B cell (primary cell): ENCODE results near the gene VAV3. TPM values are rescaled to one million over a fixed set of nuclear protein-coding genes. Genes with fewer than 3 reads are reported as not detected.

Experiments used
- ATAC-seq: fragments of 200-7000 bp; cut with Tn5 transposase; one replicate; pipeline ENCODE4 v1.10.0; 2021; ENCODE audit warnings: low read depth, mild to moderate bottlenecking, moderate number of reproducible peaks, moderate library complexity
- CTCF ChIA-PET: fragments of 350-600 bp; sonication (Branson Sonifier 250); formaldehyde crosslinking; loops from one replicate; lab custom pipeline; 2021; ENCODE audit warnings: antibody characterized with exemption, inconsistent platforms; lab: Charles Lee
- POLR2A ChIA-PET: fragments of 350-600 bp; sonication (Branson Sonifier 250); formaldehyde crosslinking; loops from one replicate; lab custom pipeline; 2021; ENCODE audit warnings: antibody characterized with exemption; lab: Charles Lee
- DNase-seq: peaks from one replicate; pipeline ENCODE4 v3.0.0; 2013
- H2AFZ ChIP-seq: 2 replicates; pipeline ENCODE4 v1.6.1; 2012; ENCODE audit warnings: mild to moderate bottlenecking, low read depth, low read length; ENCODE audit not compliant: insufficient read depth, poor library complexity, severe bottlenecking
- H3K27ac ChIP-seq, 2 donors: 1 replicate in 1 of 2; 2 replicates in 1 of 2; pipeline ENCODE4 v1.5.1; 2012 to 2013; ENCODE audit warnings: low read length in 2 of 2, mild to moderate bottlenecking in 2 of 2, moderate library complexity in 1 of 2
- H3K27me3 ChIP-seq, 4 experiments: fragments of 200-600 bp in 1 of 4; sonication (generic) in 1 of 4; replicated peaks in 1 of 4; 1 replicate in 2 of 4; 2 replicates in 2 of 4; pipeline versions ENCODE4 v1.6.1 to v1.7.0; 2013 to 2016; ENCODE audit warnings: low read length in 3 of 4, mild to moderate bottlenecking in 2 of 4, mixed read lengths in 1 of 4, moderate library complexity in 1 of 4; ENCODE audit not compliant: insufficient read depth in 4 of 4, control insufficient read depth in 3 of 4; ENCODE audit errors: control extremely low read depth in 1 of 4
- H3K36me3 ChIP-seq, 2 experiments: replicated peaks in 1 of 2; 1 replicate in 1 of 2; 2 replicates in 1 of 2; pipeline versions ENCODE4 v1.6.1 to v1.7.1; 2013; ENCODE audit warnings: low read length in 1 of 2; ENCODE audit not compliant: insufficient read depth in 2 of 2, control insufficient read depth in 1 of 2; ENCODE audit errors: control extremely low read depth in 1 of 2, extremely low read depth in 1 of 2
- H3K4me1 ChIP-seq, 2 donors: fragments of 200-600 bp in 1 of 2; sonication (generic) in 1 of 2; 1 replicate in 1 of 2; 2 replicates in 1 of 2; pipeline versions ENCODE4 v1.5.1 to v1.6.1; 2013 to 2017; ENCODE audit warnings: low read length in 2 of 2; ENCODE audit not compliant: control insufficient read depth in 2 of 2, insufficient read depth in 2 of 2
- H3K4me2 ChIP-seq: replicated peaks from 2 replicates; pipeline ENCODE3; 2012; ENCODE audit warnings: mild to moderate bottlenecking, low read depth, low read length; ENCODE audit not compliant: poor library complexity, severe bottlenecking
- H3K4me3 ChIP-seq, 5 experiments: fragments of 200-600 bp in 1 of 5; sonication (generic) in 1 of 5; 1 replicate in 3 of 5; 2 replicates in 2 of 5; pipeline versions ENCODE4 v1.5.1 to v1.7.0; 2011 to 2016; ENCODE audit warnings: low read length in 4 of 5, mild to moderate bottlenecking in 4 of 5, low read depth in 2 of 5, control low read depth in 1 of 5, moderate library complexity in 1 of 5; ENCODE audit not compliant: insufficient read depth in 1 of 5; ENCODE audit errors: control extremely low read depth in 1 of 5, extremely low read depth in 1 of 5
- H3K79me2 ChIP-seq: fragments of 200-600 bp; sonication (generic); one replicate; pipeline ENCODE4 v1.6.0; 2016; ENCODE audit warnings: low read length; ENCODE audit not compliant: control insufficient read depth, insufficient read depth
- H3K9ac ChIP-seq: fragments of 200-600 bp; sonication (generic); 2 replicates; pipeline ENCODE4 v1.6.1; 2017; ENCODE audit warnings: mild to moderate bottlenecking, low read length, moderate library complexity
- H3K9me3 ChIP-seq, 3 donors: one replicate each; pipeline versions ENCODE4 v1.6.1 to v1.7.1; 2013; ENCODE audit warnings: low read length in 2 of 3; ENCODE audit not compliant: control insufficient read depth in 2 of 3, insufficient read depth in 1 of 3; ENCODE audit errors: control extremely low read depth in 1 of 3
- H4K20me1 ChIP-seq: 2 replicates; pipeline ENCODE4 v1.6.0; 2012; ENCODE audit warnings: mild to moderate bottlenecking, low read length; ENCODE audit not compliant: insufficient read depth, control insufficient read depth, poor library complexity, severe bottlenecking
- H3K27ac Mint-ChIP-seq: one replicate; pipeline ENCODE4 v1.8.0; 2021; ENCODE audit warnings: mixed read lengths
- H3K27me3 Mint-ChIP-seq: one replicate; pipeline ENCODE4 v1.8.0; 2021; ENCODE audit warnings: mixed read lengths
- H3K4me1 Mint-ChIP-seq: one replicate; pipeline ENCODE4 v1.8.0; 2021; ENCODE audit warnings: mixed read lengths
- H3K4me3 Mint-ChIP-seq: one replicate; pipeline ENCODE4 v1.8.0; 2021; ENCODE audit warnings: mixed read lengths
- H3K9me3 Mint-ChIP-seq: one replicate; pipeline ENCODE4 v1.8.0; 2022; ENCODE audit warnings: mixed read lengths; ENCODE audit not compliant: insufficient read depth
- EZH2 ChIP-seq: IDR thresholded peaks from 2 replicates; pipeline ENCODE4 v1.6.1; 2012; ENCODE audit warnings: borderline replicate concordance, low read depth, mild to moderate bottlenecking, moderate library complexity, low read length; ENCODE audit not compliant: insufficient read depth, poor library complexity, severe bottlenecking
- WGBS: methylation state at CpG from one replicate; pipeline ENCODE4 v1.1.5; 2013; ENCODE audit warnings: missing lambda C conversion rate; ENCODE audit not compliant: insufficient coverage; 5-methylcytosine and 5-hydroxymethylcytosine counted together
- intact Hi-C: fragments of 100-400 bp; cut with micrococcal nuclease; formaldehyde crosslinking; loops from one replicate; pipeline ENCODE4 v1.10.0; 2022
- polyA plus RNA-seq: library from polyadenylated mRNA; depleted of rRNA; stranded (reverse); fragments of >200 nt; gene quantifications from 2 replicates; pipeline ENCODE4 v1.2.3, GENCODE V29; 2012
- total RNA-seq, 2 donors: library from RNA; stranded (reverse); fragments of 120-200 nt in 1 of 2; gene quantifications; 1 replicate in 1 of 2; 2 replicates in 1 of 2; pipeline versions ENCODE4 v1.2.3 to v1.2.4, GENCODE V29; 2013 to 2022
- TF ChIP-seq, protein P1 (sequence below): fragments of 200-600 bp; IDR thresholded peaks from one replicate; pipeline ENCODE4 v1.8.0; 2022; ENCODE audit warnings: antibody characterized with exemption, mild to moderate bottlenecking

VAV3 gene
- total and polyA plus RNA-seq, 2 donors (not counting 1 experiment from before 2014, with no cell fraction given): 14.8 to 32.5 TPM

DNA sequence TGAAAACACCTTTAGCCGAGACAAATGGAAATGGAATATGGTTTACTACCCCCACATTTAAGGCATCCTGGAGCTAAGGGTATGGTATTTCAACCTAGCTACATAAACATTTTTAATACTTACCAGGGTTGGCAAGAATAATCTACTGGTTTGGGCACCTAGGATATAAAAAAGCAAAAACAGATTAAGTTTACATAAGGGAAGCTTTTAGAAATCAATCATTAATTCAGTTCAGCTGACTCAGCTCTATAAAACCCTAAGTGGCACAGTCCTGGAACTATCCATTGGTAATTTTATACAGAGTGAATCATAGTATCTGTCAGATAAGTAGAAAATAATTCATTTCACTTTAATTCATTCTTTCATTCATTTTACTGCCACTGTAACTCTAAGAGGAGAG, 355.2 kb downstream of the VAV3 start:
- Histone ChIP-seq H3K9ac (no peak overlapping the region), H3K79me2 (no peaks in the 10 kb centered on the region), H3K27ac (no peak overlapping the region), H3K4me3 (no peak overlapping the region), H3K27me3 (no peaks in the 10 kb centered on the region), H4K20me1 (no peaks in the 10 kb centered on the region), H3K4me1 (no peaks in the 10 kb centered on the region), H3K4me2 (no peak overlapping the region), H2AFZ (no peak overlapping the region), H3K9me3 (peaks cover 5 to 21% (median 11%) of the 10 kb centered on the region in 3 donors), H3K36me3 (peaks cover 13 to 18% of the 10 kb centered on the region in 2 experiments)
- CTCF ChIA-PET: no interaction called here
- H3K4me1 Mint-ChIP-seq: no peaks in the 10 kb centered on the region
- intact Hi-C loops: no loop called here
- DNase-seq (no peak), ATAC-seq (no peak)
- no peak overlapping the region for H3K27ac Mint-ChIP-seq
- H3K27me3 Mint-ChIP-seq: no peaks in the 10 kb centered on the region
- TF ChIP-seq, protein P1, sequence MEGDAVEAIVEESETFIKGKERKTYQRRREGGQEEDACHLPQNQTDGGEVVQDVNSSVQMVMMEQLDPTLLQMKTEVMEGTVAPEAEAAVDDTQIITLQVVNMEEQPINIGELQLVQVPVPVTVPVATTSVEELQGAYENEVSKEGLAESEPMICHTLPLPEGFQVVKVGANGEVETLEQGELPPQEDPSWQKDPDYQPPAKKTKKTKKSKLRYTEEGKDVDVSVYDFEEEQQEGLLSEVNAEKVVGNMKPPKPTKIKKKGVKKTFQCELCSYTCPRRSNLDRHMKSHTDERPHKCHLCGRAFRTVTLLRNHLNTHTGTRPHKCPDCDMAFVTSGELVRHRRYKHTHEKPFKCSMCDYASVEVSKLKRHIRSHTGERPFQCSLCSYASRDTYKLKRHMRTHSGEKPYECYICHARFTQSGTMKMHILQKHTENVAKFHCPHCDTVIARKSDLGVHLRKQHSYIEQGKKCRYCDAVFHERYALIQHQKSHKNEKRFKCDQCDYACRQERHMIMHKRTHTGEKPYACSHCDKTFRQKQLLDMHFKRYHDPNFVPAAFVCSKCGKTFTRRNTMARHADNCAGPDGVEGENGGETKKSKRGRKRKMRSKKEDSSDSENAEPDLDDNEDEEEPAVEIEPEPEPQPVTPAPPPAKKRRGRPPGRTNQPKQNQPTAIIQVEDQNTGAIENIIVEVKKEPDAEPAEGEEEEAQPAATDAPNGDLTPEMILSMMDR: no peak
- no peak for TF ChIP-seq EZH2
- peaks cover 5% of the 10 kb centered on the region for H3K9me3 Mint-ChIP-seq
- H3K4me3 Mint-ChIP-seq: no peak overlapping the region
- POLR2A ChIA-PET: no interaction called here
- WGBS: no CpG with 5 or more reads among the region's 1 CpG

DNA sequence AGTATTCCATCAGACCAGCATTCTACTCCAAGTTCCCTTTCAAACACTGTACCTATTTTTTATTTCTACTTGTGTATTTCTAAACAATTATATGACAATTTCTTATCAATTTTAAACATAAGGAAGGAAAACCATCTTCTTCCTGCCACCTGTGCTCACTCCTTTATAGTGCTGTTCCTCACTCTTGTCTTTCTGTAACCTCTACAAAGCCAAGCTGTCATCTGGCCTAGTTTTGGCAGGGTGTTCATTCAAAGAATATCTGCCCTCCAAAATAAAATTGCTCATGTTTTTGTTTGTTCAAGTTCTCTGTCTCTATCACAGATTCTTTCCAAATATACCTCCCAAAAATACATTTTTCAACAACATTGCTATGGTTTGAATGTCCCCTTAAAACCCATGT, 360.2 kb downstream of the VAV3 start:
- CTCF ChIA-PET: no interaction called here

More for the DNA sequence above, 360.2 kb downstream of the VAV3 start:
- Mint-ChIP-seq H3K4me1 (no peaks in the 10 kb centered on the region), H3K4me3 (no peak overlapping the region), H3K9me3 (peaks cover 3% of the 10 kb centered on the region), H3K27ac (no peak overlapping the region), H3K27me3 (no peaks in the 10 kb centered on the region)
- no peak overlapping the region for H3K27ac ChIP-seq
- TF ChIP-seq, protein P1: no peak
- TF ChIP-seq EZH2: no peak
- H3K4me3 ChIP-seq: no peak overlapping the region
- no peaks in the 10 kb centered on the region for H3K4me1 ChIP-seq
- POLR2A ChIA-PET: no interaction called here
- no peak overlapping the region for H3K4me2 ChIP-seq
- no peak overlapping the region for H3K9ac ChIP-seq
- H3K36me3 ChIP-seq: peaks cover 7 to 23% of the 10 kb centered on the region in 2 experiments
- intact Hi-C loops: no loop called here
- H3K9me3 ChIP-seq: peaks cover 0 to 7% (median 5%) of the 10 kb centered on the region in 3 donors
- H4K20me1 ChIP-seq: no peaks in the 10 kb centered on the region
- H3K79me2 ChIP-seq: no peaks in the 10 kb centered on the region
- DNase-seq (no peak), ATAC-seq (no peak)
- H3K27me3 ChIP-seq: no peaks in the 10 kb centered on the region
- H2AFZ ChIP-seq: no peak overlapping the region
